ENCODE measurements around the gene RAPGEF2. TPM values are rescaled to one million over a fixed set of nuclear protein-coding genes. Genes with fewer than 3 reads are reported as not detected.

RAPGEF2 gene
- total and polyA plus RNA-seq, 2 of the 8 experiments (the other 6 are each of a cell fraction or from before 2014, with no cell fraction given), result 24.4 to 48.6 TPM

DNA sequence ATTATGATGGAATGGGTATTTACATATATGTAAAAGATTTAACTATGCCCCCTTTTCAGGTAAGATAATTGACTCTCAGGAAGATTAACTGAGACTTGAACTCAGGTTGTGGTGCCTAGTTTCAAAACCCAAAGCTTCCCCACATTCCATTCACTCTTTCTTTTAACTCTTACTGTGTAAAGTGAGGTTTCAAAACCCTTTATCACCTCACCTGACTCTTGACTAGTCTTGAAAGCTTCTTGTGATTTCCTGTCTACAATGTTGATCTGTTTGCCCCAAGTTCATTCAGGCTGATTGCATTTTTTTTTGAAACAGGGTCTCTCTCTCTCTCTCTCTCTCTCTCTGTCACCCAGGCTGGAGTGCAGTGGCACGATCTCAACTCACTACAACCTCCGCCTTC, 40.5 kb upstream of the RAPGEF2 start:
- no peaks in the 10 kb centered on the region for H3K79me1 ChIP-seq (ENCODE audit: low read depth, low read length)
- no peak overlapping the region for H3K56ac ChIP-seq (replicated peaks; ENCODE audit: insufficient read length, low read depth, low read length)
- H4K5ac ChIP-seq (ENCODE audit: insufficient read length, low read depth, low read length), result no peak overlapping the region
- no peaks in the 10 kb centered on the region for H3K9me3 ChIP-seq (ENCODE audit: insufficient read depth in 2 of 2, low read depth in 1 of 2, low read length in 1 of 2)
- ChIA-PET POLR2A (ENCODE audit: partially characterized antibody) (interaction anchor here (0.9 kb wide), 1 partner anchor 12 kb away, joined by 3 read pairs; no protein-coding TSS in a partner anchor), CTCF (ENCODE audit: partially characterized antibody) (interaction anchor here (0.6 to 0.9 kb wide), 2 partner anchors 11 to 105 kb away, joined by 3 read pairs; no protein-coding TSS in a partner anchor)
- no peaks in the 10 kb centered on the region for H3K4me1 ChIP-seq (replicated peaks in 1 of 4; ENCODE audit: control insufficient read depth in 3 of 4, insufficient read depth in 4 of 4, low read length in 3 of 4)
- H3K23me2 ChIP-seq (ENCODE audit: low read depth, low read length), result no peaks in the 10 kb centered on the region
- H3K27me3 ChIP-seq (replicated peaks in 1 of 4; ENCODE audit: control insufficient read depth in 3 of 4, extremely low read depth in 1 of 4, insufficient read depth in 3 of 4, low read length in 3 of 4), result no peaks in the 10 kb centered on the region
- TF ChIP-seq SP4 (IDR thresholded peaks at IDR 0.05; ENCODE audit: low read length), result no peak
- TF ChIP-seq TAF7 (optimal IDR thresholded peaks at IDR 0.05; ENCODE audit: borderline replicate concordance, low read depth, low read length), result no peak
- no peak for TF ChIP-seq NANOG (IDR thresholded peaks at IDR 0.05; ENCODE audit: insufficient read depth, low read depth, low read length, poor library complexity, severe bottlenecking)
- no peak for TF ChIP-seq TEAD4 (IDR thresholded peaks at IDR 0.05; ENCODE audit: low read depth, low read length)
- no peak for TF ChIP-seq SIX5 (IDR thresholded peaks at IDR 0.05; ENCODE audit: low read depth, low read length)
- TF ChIP-seq, protein P1, sequence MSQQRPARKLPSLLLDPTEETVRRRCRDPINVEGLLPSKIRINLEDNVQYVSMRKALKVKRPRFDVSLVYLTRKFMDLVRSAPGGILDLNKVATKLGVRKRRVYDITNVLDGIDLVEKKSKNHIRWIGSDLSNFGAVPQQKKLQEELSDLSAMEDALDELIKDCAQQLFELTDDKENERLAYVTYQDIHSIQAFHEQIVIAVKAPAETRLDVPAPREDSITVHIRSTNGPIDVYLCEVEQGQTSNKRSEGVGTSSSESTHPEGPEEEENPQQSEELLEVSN (IDR thresholded peaks at IDR 0.05), result no peak
- no peak overlapping the region for H2AK5ac ChIP-seq (ENCODE audit: low read depth, low read length)
- no peaks in the 10 kb centered on the region for H3K36me3 ChIP-seq (ENCODE audit: control insufficient read depth in 2 of 4, insufficient read depth in 4 of 4, low read length in 3 of 4)
- no peak overlapping the region for H2AFZ ChIP-seq (ENCODE audit: low read length)
- H4K8ac ChIP-seq (ENCODE audit: extremely low read depth, insufficient read depth, low read length), result no peak overlapping the region
- H3K23ac ChIP-seq (ENCODE audit: insufficient read length), result no peak overlapping the region
- no peaks in the 10 kb centered on the region for H3K79me2 ChIP-seq (ENCODE audit: control insufficient read depth in 1 of 2, insufficient read depth in 2 of 2, low read length in 2 of 2)
- H3K4me2 ChIP-seq (ENCODE audit: insufficient read depth in 1 of 2, low read depth in 2 of 2, low read length in 2 of 2), result no peak overlapping the region
- H3K4ac ChIP-seq (replicated peaks; ENCODE audit: insufficient read length, low read depth, low read length), result no peak overlapping the region
- H2BK15ac ChIP-seq (ENCODE audit: low read length), result no peak overlapping the region
- no peak overlapping the region for H4K91ac ChIP-seq (replicated peaks; ENCODE audit: insufficient read length, low read length)
- H2BK20ac ChIP-seq (ENCODE audit: low read length), result no peak overlapping the region
- no CpG with 5 or more reads among the region's 2 CpGs for WGBS, 2 experiments (ENCODE audit: extremely low coverage in 1 of 2, insufficient coverage in 1 of 2, insufficient read length in 1 of 2, insufficient replicate concordance in 2 of 2, low coverage in 1 of 2, low lambda C conversion rate in 2 of 2, missing lambda C conversion rate in 1 of 2)
- no peak overlapping the region for H2BK12ac ChIP-seq (ENCODE audit: low read depth, low read length)
- H3K4me3 ChIP-seq (ENCODE audit: extremely low read depth in 1 of 4, insufficient read depth in 2 of 4, low read depth in 3 of 4, low read length in 4 of 4), result no peak overlapping the region
- no peaks in the 10 kb centered on the region for H4K20me1 ChIP-seq (replicated peaks in 1 of 2; ENCODE audit: control insufficient read depth in 1 of 2, insufficient read depth in 2 of 2, low read length in 2 of 2)
- no peak overlapping the region for H2BK5ac ChIP-seq (ENCODE audit: low read depth, low read length)
- DNase-seq (ENCODE audit: low read depth in 1 of 2, low spot score in 2 of 2), result no peak
- H3K18ac ChIP-seq (ENCODE audit: extremely low read depth, low read length), result no peak overlapping the region
- no peak overlapping the region for H3K9ac ChIP-seq (replicated peaks in 1 of 4; ENCODE audit: extremely low read depth in 1 of 4, low read depth in 3 of 4, low read length in 3 of 4)
- no peak overlapping the region for H3K27ac ChIP-seq (ENCODE audit: low read depth, low read length)
- no peak overlapping the region for H3K14ac ChIP-seq (ENCODE audit: insufficient read length)
- no peak overlapping the region for H2BK120ac ChIP-seq (replicated peaks; ENCODE audit: low read depth, low read length)
- FAIRE-seq, result no peak

Measured in H1 (cell line).